CD4-positive, alpha-beta T cell (primary cell): ENCODE results near the gene CEP57L1. TPM values are rescaled to one million over a fixed set of nuclear protein-coding genes. Genes with fewer than 3 reads are reported as not detected.

Experiments used
- ATAC-seq: fragments of 200-7000 bp; cut with Tn5 transposase; one replicate; pipeline ENCODE4 v1.10.0; 2022; ENCODE audit warnings: mild to moderate bottlenecking; ENCODE audit not compliant: poor library complexity
- CTCF ChIA-PET: fragments of 350-600 bp; sonication (Branson Sonifier 250); formaldehyde crosslinking; loops from one replicate; lab custom pipeline; 2021; ENCODE audit warnings: antibody characterized with exemption, inconsistent platforms; lab: Charles Lee
- POLR2A ChIA-PET: fragments of 350-600 bp; sonication (Branson Sonifier 250); formaldehyde crosslinking; loops from one replicate; lab custom pipeline; 2021; ENCODE audit warnings: antibody characterized with exemption, inconsistent platforms; lab: Charles Lee
- DNase-seq, 14 experiments: peaks; one replicate each; pipeline ENCODE4 v3.0.0-alpha.2; 2013 to 2020; ENCODE audit warnings: mixed read lengths in 2 of 14
- H3K27ac ChIP-seq, 2 donors: one replicate each; pipeline versions ENCODE4 v1.5.1 to v1.7.0; 2013; ENCODE audit warnings: low read length in 2 of 2, low read depth in 1 of 2, mild to moderate bottlenecking in 1 of 2
- H3K27me3 ChIP-seq, 2 experiments: 1 replicate in 1 of 2; 2 replicates in 1 of 2; pipeline versions ENCODE4 v1.6.1 to v1.7.0; 2013; ENCODE audit warnings: low read length in 2 of 2, control low read depth in 1 of 2, mild to moderate bottlenecking in 1 of 2, moderate library complexity in 1 of 2; ENCODE audit not compliant: insufficient read depth in 2 of 2, control insufficient read depth in 1 of 2
- H3K36me3 ChIP-seq: one replicate; pipeline ENCODE4 v1.6.1; 2013; ENCODE audit warnings: low read length, control low read depth; ENCODE audit not compliant: insufficient read depth
- H3K4me1 ChIP-seq: one replicate; pipeline ENCODE4 v1.6.1; 2013; ENCODE audit warnings: low read length, control low read depth; ENCODE audit not compliant: insufficient read depth
- H3K4me3 ChIP-seq: one replicate; pipeline ENCODE4 v1.5.1; 2013; ENCODE audit warnings: mild to moderate bottlenecking, low read length, moderate library complexity
- H3K9me3 ChIP-seq, 2 experiments: 1 replicate in 1 of 2; 2 replicates in 1 of 2; pipeline versions ENCODE4 v1.6.1 to v1.7.0; 2013; ENCODE audit warnings: low read length in 2 of 2, mild to moderate bottlenecking in 2 of 2, control low read depth in 1 of 2, moderate library complexity in 1 of 2; ENCODE audit not compliant: control insufficient read depth in 1 of 2, insufficient read depth in 1 of 2
- H3K27ac Mint-ChIP-seq: one replicate; pipeline ENCODE4 v1.8.0; 2020; ENCODE audit warnings: mixed read lengths
- H3K27me3 Mint-ChIP-seq: one replicate; pipeline ENCODE4 v1.8.0; 2021; ENCODE audit warnings: mixed read lengths
- H3K36me3 Mint-ChIP-seq: one replicate; pipeline ENCODE4 v1.8.0; 2021; ENCODE audit warnings: low read depth, mixed read lengths
- H3K4me1 Mint-ChIP-seq: one replicate; pipeline ENCODE4 v1.8.0; 2021; ENCODE audit warnings: low read depth, mixed read lengths
- H3K4me3 Mint-ChIP-seq: one replicate; pipeline ENCODE4 v1.8.0; 2020; ENCODE audit warnings: mild to moderate bottlenecking, mixed read lengths
- H3K9me3 Mint-ChIP-seq: one replicate; pipeline ENCODE4 v1.8.0; 2020; ENCODE audit warnings: mixed read lengths
- CTCF ChIP-seq: fragments of 200-600 bp; IDR thresholded peaks from one replicate; pipeline ENCODE4 v1.8.0; 2022; ENCODE audit warnings: antibody characterized with exemption, mild to moderate bottlenecking
- intact Hi-C, 2 experiments: fragments of 100-400 bp; cut with DNase I in 1 of 2; cut with micrococcal nuclease in 1 of 2; formaldehyde crosslinking; loops; one replicate each; pipeline versions ENCODE4 v1.15.1 to v1.9.0; 2023 to 2025; cut with DNase I, micrococcal nuclease
- total RNA-seq, 174 experiments: library from RNA in 2 of 174; stranded (reverse) in 2 of 174; gene quantifications; one replicate each; pipeline ENCODE4 v1.2.3 and lab custom pipeline; 2021 to 2026

Gene CEP57L1
- total RNA-seq, 2 experiments from 2014 or later: 3.8 to 4.8 TPM

GRCh38 chr6:109153752-109154151 is 58.4 kb downstream of the CEP57L1 start:
- peaks cover 3% of the 10 kb centered on the region for H3K36me3 ChIP-seq
- peaks cover 37% of the 10 kb centered on the region for H3K36me3 Mint-ChIP-seq
- H3K27me3 ChIP-seq: no peaks in the 10 kb centered on the region
- no peaks in the 10 kb centered on the region for H3K4me1 Mint-ChIP-seq
- no peak overlapping the region for H3K4me3 Mint-ChIP-seq
- no peak overlapping the region for H3K27ac Mint-ChIP-seq
- no peak overlapping the region for H3K27ac ChIP-seq
- H3K27me3 Mint-ChIP-seq: no peaks in the 10 kb centered on the region
- intact Hi-C loops: no loop called here
- H3K9me3 Mint-ChIP-seq: peaks cover 3% of the 10 kb centered on the region
- no peaks in the 10 kb centered on the region for H3K4me1 ChIP-seq
- ChIA-PET CTCF (no interaction called here), POLR2A (no interaction called here)
- H3K4me3 ChIP-seq: no peak overlapping the region
- no peaks in the 10 kb centered on the region for H3K9me3 ChIP-seq
- ATAC-seq: no peak
- no peak for DNase-seq
- no peak for TF ChIP-seq CTCF

GRCh38 chr6:109164331-109164730 is 69.0 kb downstream of the CEP57L1 start:
- Histone ChIP-seq H3K27me3 (no peaks in the 10 kb centered on the region), H3K36me3 (no peaks in the 10 kb centered on the region), H3K9me3 (no peaks in the 10 kb centered on the region), H3K4me1 (no peaks in the 10 kb centered on the region), H3K4me3 (no peak overlapping the region), H3K27ac (no peak overlapping the region)
- H3K27ac Mint-ChIP-seq: no peak overlapping the region
- TF ChIP-seq CTCF: no peak
- no peak overlapping the region for H3K4me3 Mint-ChIP-seq
- H3K4me1 Mint-ChIP-seq: no peaks in the 10 kb centered on the region
- intact Hi-C loops: no loop called here
- DNase-seq: no peak
- ATAC-seq: no peak
- POLR2A ChIA-PET: no interaction called here
- no peaks in the 10 kb centered on the region for H3K9me3 Mint-ChIP-seq
- no peaks in the 10 kb centered on the region for H3K27me3 Mint-ChIP-seq
- CTCF ChIA-PET: interaction anchor here (0.7 kb wide), 1 partner anchor 1226 kb away, joined by 3 read pairs; no protein-coding TSS in a partner anchor
- peaks cover 9% of the 10 kb centered on the region for H3K36me3 Mint-ChIP-seq

GRCh38 chr6:109165392-109165974 is 70.2 kb downstream of the CEP57L1 start:
- DNase-seq (no peak), ATAC-seq (no peak)
- no peak overlapping the region for H3K4me3 Mint-ChIP-seq
- TF ChIP-seq CTCF: no peak
- intact Hi-C loops: no loop called here
- no peaks in the 10 kb centered on the region for H3K4me1 Mint-ChIP-seq
- H3K9me3 ChIP-seq: no peaks in the 10 kb centered on the region
- no peak overlapping the region for H3K27ac Mint-ChIP-seq
- peaks cover 4% of the 10 kb centered on the region for H3K36me3 Mint-ChIP-seq
- CTCF ChIA-PET: no interaction called here
- no peaks in the 10 kb centered on the region for H3K27me3 ChIP-seq
- no peaks in the 10 kb centered on the region for H3K9me3 Mint-ChIP-seq
- no peak overlapping the region for H3K4me3 ChIP-seq
- H3K36me3 ChIP-seq: no peaks in the 10 kb centered on the region
- H3K4me1 ChIP-seq: no peaks in the 10 kb centered on the region
- H3K27me3 Mint-ChIP-seq: no peaks in the 10 kb centered on the region
- POLR2A ChIA-PET: no interaction called here
- H3K27ac ChIP-seq: no peak overlapping the region
